HG02642 (cell line): ENCODE data around the gene KHDRBS2.
"Not testable (repeated sequence)": the region's sequence is repeated elsewhere in the genome, so short reads cannot be mapped to it uniquely, and the experiment has no call there.

Experiments used
- ATAC-seq: cut with Tn5 transposase; IDR thresholded peaks from one replicate; pipeline ENCODE4 v1.9.1; 2021; ENCODE audit warnings: mild to moderate bottlenecking; ENCODE audit not compliant: unreplicated experiment, poor library complexity

KHDRBS2 gene

DNA sequence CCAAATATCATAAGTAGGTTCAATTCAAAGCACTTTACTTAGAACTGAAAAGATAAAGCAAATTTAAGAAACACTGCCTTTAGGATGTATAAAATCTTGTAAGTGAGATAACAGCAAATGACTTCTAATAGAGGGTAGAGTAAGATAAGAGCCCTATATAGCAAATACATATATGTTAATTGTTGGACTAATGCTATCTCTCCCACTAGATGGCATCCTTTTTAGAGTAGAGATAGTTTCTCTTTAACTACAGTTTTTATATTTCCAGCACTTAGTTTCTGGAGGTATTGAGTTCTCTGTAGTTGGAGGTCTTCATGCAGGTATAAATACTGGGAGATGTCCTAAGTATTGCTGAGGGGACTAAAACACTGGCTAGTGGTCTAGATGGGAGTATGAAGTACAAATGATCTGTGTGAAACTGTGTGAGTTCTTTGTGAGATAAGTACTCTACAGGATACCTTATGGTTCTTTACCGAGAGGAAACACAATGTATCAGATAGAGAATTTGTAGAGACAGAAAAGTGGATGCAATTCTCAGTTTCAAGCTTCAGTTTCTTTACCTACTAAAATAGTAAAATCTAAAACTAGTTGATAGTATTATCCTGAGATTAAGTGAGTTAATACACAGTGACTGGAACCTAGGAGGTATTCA, 399.3 kb downstream of the KHDRBS2 start:
- no peak for ATAC-seq

DNA sequence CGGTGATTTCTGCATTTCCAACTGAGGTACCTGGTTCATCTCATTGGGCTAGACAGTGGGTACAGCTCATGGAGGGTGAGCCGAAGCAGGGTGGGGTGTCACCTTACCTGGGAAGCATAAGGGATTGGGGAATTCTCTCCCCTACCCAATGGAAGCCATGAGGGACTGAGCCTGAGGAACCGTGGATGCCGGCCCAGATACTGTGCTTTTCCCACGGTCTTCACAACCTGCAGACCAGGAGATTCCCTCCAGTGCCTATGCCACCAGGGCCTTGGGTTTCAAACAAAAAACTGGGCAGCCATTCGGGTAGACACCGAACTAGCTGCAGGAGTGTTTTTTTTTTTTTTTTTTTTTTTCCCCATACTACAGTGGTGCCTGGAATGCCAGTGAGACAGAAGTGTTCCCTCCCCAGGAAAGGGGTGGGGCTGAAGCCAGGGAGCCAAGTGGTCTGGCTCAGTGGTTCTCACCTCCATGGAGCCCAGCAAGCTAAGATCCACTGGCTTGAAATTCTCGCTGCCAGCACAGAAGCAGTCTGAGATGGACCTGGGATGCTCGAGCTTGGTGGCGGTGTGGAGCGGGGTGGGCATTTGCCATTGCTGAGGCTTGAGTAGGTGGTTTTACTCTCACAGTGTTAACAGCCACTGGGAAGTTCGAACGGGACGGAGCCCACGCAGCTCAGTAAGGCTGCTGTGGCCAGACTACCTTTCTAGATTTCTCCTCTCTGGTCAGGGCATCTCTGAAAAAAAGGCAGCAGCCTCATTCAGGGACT, 416.2 kb downstream of the KHDRBS2 start:
- ATAC-seq = no peak

DNA sequence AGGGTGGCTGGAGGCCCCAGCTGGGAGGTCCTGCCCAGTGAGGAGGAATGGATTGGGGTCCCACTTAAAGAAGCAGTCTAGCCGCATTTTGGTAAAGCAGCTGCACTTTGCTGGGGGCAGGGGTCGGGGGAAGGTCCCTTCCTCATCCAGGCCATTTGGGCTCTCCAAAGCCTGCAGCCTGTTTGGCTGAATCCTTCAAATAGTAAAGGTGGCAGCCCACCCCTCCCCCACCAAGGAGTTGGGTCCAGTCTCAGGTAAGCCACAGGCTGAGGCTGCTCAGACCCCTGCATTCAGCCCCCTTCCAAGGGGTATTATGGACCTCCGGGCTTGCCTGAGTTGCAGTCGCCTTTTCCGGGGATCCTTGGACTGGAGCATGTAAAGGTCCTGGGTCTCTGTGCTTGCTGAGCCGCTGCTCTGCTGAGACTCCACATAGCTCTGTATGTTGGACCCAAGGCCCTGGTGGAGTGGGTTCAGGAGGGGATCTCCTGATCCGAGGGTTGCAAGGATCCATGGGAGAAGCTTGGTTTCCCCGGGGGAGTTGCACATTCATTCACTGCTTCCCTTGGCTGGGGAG, 417.4 kb downstream of the KHDRBS2 start:
- no peak for ATAC-seq

DNA sequence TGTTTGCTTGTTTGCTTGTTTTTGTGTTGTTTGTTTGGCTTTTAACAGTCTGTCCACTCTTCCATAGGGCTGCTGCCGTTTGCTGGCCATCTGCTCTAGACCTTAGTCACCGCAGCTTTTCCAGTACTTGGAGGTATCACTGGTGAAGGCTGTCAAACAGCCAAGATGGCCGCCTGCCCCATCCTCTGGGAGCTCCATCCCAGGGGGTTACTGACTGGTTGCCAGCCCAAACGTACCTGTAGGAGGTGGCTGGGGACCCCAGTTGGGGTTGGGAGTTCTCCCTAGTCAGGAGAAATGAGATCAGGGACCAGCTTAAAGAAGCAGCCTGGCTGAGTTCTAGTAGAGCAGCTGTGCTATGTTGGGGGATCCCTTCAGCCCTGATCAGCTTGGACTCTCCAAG, 418.4 kb downstream of the KHDRBS2 start:
- ATAC-seq = no peak

DNA sequence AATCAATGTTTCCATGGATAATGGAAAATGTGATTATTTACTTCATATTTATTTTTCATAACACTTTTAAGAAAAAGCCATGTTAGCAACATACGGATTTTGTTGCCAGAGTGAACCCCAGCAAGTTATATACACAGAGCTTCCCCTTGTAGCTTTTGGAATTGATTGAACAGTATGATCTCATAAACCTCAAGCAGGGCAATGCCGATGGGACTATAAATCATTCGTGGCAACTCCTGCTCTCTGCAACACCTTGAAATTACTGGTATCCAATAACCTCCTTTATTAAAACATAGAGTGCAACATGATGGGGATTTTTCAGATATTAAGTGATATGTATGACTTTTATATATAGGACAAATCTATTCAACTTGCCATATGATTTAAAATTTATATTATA, 428.5 kb downstream of the KHDRBS2 start:
- ATAC-seq = no peak

DNA sequence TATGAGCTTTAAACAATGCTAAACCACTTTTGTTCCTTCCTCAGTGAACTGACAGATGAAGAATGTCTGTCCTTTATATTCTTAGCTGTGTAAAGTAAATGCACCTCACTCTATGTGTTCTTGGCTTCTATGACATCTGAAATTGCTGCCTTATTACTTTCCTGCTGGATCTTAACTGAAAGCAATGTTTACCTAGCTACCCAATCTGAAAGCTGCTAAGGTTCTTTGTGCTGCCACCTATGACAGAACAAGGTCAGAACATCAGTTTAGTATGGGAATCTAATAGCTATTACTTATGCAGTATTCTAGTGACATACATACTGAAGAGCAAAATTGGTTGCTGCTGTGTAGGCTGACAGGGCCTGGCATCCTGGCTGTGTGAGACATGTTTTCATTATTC, 444.1 kb downstream of the KHDRBS2 start:
- no peak for ATAC-seq

DNA sequence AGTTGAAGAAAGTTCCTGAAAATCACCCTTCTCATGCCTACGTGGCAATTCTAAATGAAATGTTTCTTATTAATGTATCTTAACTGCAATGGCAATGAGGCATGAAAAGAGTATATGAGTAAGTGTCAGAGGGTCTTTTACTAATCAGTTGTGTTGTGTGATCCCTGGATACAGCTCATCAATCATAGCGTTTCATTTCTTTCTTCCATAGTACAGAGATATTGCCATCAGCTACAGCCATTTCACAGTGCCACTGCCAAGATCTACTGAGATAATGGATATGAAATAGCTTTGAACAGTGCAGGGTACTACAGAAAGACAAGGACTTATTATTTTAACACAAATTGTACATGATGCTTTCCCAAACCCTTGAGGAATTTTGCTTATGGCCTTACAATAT, 450.8 kb downstream of the KHDRBS2 start:
- ATAC-seq = no peak

DNA sequence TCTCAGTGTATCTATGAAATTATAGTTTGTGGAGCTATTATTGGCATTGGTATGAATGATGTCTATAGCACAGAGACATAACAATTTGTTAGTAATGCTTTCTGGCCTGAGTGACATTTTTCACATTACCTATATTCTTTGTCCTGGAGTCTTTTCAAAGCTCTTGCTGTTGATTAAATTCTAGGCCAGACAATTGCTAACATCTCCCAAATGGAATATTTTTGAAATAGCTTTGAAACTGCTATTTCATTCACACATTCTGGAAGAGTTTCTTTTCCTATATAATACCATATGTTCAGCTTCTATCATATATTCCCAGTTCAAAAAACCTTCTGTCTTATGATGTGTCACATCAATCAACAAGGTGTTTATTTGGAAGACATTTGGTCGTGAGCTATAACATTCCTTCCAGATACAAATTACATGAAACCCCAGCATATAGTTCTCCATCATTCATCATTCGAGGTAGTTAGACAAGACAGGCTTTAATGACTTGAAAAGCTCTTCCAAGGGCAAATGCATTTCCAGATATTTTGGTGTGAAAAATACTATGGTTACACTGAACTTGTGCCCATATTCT, 452.8 kb downstream of the KHDRBS2 start:
- ATAC-seq = no peak

DNA sequence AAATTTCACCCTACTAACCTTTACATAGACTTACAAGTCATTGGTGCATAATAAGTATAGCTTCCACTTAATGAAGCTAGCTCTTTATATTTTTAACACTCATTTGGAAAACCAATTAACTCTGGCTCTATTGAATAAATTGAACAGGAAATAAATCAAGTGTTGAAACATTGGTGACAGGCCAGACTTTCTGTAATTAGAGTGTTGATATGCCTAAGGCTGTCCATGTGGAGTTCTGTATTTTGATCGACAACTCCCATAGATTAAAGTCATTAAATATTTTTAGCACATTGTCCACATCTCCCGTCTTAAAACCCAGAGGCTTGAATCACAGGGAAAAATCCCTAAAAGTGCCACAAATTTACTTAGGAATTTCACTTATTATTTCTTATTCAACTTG, 468.3 kb downstream of the KHDRBS2 start:
- no peak for ATAC-seq

DNA sequence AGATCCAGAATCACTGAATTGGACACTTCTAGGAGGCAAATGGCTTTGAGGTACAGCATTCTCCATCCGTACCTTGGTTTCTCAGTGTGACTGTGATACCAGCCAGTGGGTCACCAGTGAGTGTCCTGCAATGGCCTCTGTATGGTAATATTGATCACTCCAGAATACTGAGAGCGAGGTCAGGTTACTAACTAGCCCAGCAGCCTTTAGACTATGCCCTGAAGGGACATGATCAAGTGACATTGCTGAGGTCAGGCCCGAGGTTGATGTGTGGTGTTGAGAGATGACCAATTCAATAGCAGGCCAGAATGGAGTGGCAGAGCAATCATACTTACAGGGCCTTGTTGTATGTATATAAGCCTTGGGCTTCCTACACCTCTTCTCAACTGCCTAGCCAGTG, 476.0 kb downstream of the KHDRBS2 start:
- ATAC-seq = no peak

DNA sequence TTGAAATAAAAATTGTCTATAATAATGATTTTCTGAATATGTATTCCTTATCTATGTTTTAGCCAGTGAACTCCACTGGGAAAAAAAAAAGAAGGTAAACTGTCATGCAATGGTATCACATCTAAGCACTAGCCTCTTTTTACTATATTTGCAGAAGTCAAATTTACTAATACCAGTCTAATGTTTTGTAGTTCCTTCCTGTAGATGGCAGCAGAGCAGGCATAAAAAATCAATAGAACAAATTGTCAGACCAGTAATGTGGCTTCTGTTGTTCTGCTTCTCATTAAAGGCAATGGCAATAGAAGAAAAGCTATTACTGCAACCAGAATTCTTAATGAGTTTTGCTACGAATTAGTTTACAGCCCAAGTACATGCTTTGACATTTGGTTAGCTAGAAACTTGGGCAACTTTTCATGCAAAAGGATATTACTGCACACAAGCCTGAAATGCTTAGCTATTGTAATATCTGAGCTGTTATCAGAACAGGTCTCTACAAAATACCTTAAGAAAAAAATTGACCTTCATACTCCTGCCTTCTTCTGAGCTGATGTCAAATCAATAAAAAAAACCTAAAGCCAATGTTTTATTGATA, 476.9 kb downstream of the KHDRBS2 start:
- peak; percentile 73 for ATAC-seq

DNA sequence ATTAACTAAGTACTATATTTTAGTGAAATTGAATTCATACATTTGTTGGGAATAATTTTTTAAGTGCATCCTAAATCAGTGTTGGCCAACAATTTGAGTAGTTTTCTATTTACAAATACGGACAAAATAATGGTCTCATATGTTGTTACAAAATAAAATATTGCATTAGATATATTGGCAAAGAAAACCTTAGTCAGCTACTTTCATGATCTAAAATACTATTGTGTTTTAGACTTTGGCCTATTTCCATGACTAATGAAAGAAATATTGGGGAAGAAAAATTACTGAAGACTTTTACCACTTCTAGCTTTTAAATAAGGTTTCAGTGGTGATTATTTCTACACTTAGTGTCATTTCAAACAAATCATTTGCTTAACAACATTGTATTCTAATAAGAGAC, 498.0 kb downstream of the KHDRBS2 start:
- ATAC-seq = no peak

DNA sequence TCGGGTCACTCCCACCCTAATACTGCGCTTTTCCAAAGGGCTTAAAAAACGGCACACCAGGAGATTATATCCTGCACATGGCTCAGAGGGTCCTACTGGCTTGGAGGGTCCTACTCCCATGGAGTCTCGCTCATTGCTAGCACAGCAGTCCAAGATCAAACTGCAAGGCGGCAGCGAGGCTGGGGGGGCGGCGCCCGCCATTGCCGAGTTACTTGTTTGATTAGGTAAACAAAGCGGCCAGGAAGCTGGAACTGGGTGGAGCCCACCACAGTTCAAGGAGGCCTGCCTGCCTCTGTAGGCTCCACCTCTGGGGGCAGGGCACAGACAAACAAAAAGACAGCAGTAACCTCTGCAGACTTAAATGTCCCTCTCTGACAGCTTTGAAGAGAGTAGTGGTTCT, 516.6 kb downstream of the KHDRBS2 start:
- not testable (repeated sequence) for ATAC-seq

DNA sequence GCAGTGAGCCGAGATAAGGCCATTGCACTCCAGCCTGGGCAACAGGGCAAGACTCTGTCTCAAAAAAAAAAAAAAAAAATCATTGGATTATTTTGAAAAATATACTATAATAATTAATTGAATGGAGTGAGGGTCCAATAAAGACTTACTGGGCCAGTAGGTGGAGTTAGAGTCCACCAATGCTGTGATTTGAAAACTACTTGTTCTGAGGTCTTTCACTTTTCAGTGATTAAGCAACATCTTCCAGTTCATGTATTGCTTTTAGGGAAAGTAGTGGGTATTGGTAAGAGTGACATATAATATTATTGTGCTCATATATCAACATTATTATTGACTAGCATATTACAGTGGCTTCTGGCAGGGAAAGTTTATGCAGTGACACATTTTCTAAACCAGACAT, 530.3 kb downstream of the KHDRBS2 start:
- ATAC-seq = no peak

DNA sequence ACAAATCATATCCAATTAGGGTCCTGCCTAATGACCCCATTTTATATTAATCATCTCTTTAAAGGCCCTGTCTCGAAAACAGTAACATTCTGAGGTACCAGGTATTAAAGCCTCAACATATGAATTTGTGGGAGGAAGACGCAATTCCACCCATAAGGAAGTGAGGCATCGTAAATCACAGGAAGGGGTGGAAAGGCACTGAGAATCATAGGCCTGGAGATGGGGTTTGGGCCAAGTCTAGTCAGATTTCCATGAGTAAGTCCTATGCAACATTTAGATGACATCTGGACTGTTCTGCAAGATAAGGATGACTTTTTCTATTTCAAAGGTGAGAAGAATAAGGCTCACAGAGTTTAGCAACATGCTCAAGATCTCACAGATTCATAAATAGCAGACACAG, 534.0 kb downstream of the KHDRBS2 start:
- no peak for ATAC-seq

DNA sequence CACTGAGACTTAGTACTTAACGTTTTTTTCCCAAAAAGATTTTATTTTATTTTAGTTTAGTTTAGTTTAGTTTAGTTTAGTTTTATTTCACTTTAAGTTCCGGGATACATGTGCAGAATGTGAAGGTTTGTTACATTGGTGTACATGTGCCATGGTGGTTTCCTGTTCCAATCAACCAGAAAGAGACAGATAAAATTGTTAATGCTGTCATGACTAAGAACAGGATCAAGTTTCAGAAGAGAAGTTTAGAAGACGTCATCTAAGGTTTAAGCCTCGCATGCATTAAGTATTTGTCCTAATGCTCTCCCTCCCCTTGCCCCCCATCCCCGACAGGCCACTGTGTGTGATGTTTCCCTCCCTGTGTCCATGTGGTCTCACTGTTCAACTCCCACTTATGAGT, 540.0 kb downstream of the KHDRBS2 start:
- no peak for ATAC-seq

DNA sequence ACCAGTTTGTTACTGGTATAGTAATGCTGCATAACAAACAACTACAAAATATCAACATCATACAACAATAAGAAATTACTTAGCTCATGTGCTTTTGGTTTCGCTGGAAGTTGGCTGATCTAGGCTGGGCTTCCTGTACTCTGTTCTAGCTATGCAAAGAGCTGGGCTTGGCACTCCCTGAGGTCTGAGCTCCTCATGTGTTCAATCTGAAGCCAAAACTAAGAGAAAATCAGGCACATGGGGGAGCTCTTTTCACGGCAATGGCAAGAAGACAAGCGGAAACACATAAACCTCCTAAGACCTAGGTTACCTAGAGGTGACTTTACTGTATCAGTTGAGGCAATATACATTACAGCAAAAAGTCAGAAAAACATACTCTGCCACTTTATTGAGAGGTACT, 574.2 kb downstream of the KHDRBS2 start:
- no peak for ATAC-seq

DNA sequence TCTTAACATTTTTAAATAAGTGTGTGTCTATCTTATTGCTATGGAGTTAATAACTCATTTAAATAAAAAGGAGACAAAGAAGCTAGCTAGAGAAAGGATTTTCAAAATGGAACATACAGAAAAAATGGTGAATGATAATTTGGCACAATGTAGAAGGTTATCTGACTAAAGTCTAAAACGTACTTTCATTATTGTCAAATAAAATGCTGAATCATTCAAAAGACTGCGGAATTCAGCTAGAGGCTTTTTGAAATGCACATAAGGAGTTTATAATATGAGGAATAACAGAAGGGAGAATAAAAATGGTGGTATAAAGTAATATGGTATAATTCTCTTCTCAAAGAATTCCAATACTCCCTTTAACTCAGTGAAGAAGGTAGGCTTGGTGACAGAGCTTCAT, 597.9 kb downstream of the KHDRBS2 start:
- no peak for ATAC-seq

DNA sequence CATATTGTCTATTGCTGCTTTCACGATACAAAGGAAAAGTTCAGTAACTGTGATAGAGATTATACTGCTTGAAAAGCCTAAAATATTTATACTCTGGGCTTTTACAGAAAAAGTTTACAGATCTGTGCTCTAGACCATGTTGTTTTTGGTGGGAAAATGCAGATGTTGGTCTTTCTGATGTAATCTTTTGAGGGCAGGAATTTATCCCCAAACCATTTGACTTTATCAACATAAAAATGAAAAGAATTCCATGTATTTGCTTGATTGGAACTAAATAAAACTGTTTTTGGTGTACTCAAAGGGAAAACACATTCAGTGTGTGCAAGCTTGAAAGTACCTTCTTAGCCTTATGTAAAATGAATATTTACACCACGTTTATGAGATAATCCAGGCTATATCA, 603.5 kb downstream of the KHDRBS2 start:
- ATAC-seq = no peak

DNA sequence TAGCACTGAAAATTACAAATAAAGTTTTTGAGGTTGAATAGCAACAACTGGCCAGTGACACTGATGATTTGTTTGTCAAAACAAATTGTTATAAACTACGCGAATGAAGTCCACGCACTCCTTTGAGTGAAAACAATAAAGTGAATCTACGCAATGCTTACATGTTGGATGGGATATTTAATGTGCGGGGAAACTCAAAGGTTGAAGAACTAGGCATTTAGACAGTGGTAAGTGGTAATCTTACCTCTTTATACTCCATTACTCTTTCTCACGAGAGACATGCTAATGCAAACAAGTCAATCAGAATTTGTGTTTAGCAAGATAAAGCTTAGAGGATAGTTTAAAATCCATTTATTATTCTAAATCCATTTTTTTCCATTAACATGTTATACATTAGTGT, 606.4 kb downstream of the KHDRBS2 start:
- no peak for ATAC-seq

DNA sequence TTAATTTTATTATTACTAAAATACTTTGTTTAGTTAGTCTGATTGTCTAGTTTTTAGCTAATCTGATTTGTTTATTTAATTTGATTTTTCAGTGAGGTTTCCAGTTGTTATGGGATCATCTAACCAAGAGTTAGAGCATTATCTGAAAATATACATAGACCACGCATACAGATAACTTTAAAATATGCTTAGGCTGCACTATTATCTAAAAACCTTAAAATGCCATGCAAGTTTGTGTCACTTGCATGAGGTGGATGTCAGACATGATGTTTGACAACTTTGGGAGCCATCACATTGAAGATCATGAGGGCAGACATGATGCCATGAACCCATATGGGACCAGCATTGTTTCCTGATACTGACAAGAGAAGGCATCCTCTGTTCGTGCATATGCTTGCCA, 610.3 kb downstream of the KHDRBS2 start:
- ATAC-seq = no peak
